Neuronal stem cell (in vitro differentiated cells): ENCODE results near the gene NOP10.

ENCODE experiments used
- DNase-seq: peaks from one replicate; pipeline ENCODE4 v3.0.0-alpha.2; 2013; ENCODE audit warnings: low spot score
- H2AFZ ChIP-seq: one replicate; pipeline ENCODE4 v1.6.1; 2013; ENCODE audit warnings: mild to moderate bottlenecking, low read length, inconsistent platforms
- H2AK5ac ChIP-seq: 2 replicates; pipeline ENCODE4 v1.6.1; 2013; ENCODE audit warnings: low read depth, mild to moderate bottlenecking, inconsistent platforms, low read length, moderate library complexity, mixed read lengths
- H2BK120ac ChIP-seq: 2 replicates; pipeline ENCODE4 v1.6.1; 2013; ENCODE audit warnings: low read depth, mild to moderate bottlenecking, inconsistent platforms, low read length, moderate library complexity, mixed read lengths
- H2BK12ac ChIP-seq: one replicate; pipeline ENCODE4 v1.6.1; 2013; ENCODE audit warnings: low read length, inconsistent platforms
- H2BK15ac ChIP-seq: 2 replicates; pipeline ENCODE4 v1.6.1; 2013; ENCODE audit warnings: mild to moderate bottlenecking, low read length, inconsistent platforms, mixed read lengths
- H2BK5ac ChIP-seq: one replicate; pipeline ENCODE4 v1.6.1; 2013; ENCODE audit warnings: inconsistent platforms, mild to moderate bottlenecking, low read length, moderate library complexity
- H3K14ac ChIP-seq: one replicate; pipeline ENCODE4 v1.6.1; 2013; ENCODE audit warnings: low read length, inconsistent platforms
- H3K18ac ChIP-seq: 2 replicates; pipeline ENCODE4 v1.6.1; 2013; ENCODE audit warnings: low read length, inconsistent platforms
- H3K23ac ChIP-seq: 2 replicates; pipeline ENCODE4 v1.6.1; 2013; ENCODE audit warnings: low read depth, mild to moderate bottlenecking, mixed read lengths, low read length, inconsistent platforms; ENCODE audit not compliant: poor library complexity
- H3K27ac ChIP-seq: replicated peaks from 3 replicates; pipeline ENCODE4 v1.5.1; 2013; ENCODE audit warnings: low read length, inconsistent platforms
- H3K27me3 ChIP-seq, 3 experiments: 2 replicates each; pipeline ENCODE4 v1.6.1; 2013; ENCODE audit warnings: low read length in 3 of 3, mild to moderate bottlenecking in 2 of 3, inconsistent platforms in 1 of 3, low read depth in 1 of 3, mixed read lengths in 1 of 3, moderate library complexity in 1 of 3; ENCODE audit not compliant: control insufficient read depth in 3 of 3, insufficient read depth in 3 of 3
- H3K36me3 ChIP-seq, 2 donors: replicated peaks in 1 of 2; 2 replicates each; pipeline ENCODE4 v1.6.1; 2013; ENCODE audit warnings: low read length in 2 of 2; ENCODE audit not compliant: control insufficient read depth in 2 of 2, insufficient read depth in 2 of 2
- H3K4ac ChIP-seq: 2 replicates; pipeline ENCODE4 v1.6.1; 2013; ENCODE audit warnings: inconsistent platforms, mild to moderate bottlenecking, low read length, moderate library complexity
- H3K4me1 ChIP-seq, 2 donors: 1 replicate in 1 of 2; 2 replicates in 1 of 2; pipeline ENCODE4 v1.6.1; 2013; ENCODE audit warnings: low read length in 2 of 2, low read depth in 1 of 2; ENCODE audit not compliant: control insufficient read depth in 2 of 2, insufficient read depth in 1 of 2
- H3K4me2 ChIP-seq: one replicate; pipeline ENCODE4 v1.6.1; 2013; ENCODE audit warnings: mild to moderate bottlenecking, low read length, inconsistent platforms; ENCODE audit not compliant: insufficient read depth, poor library complexity, severe bottlenecking
- H3K4me3 ChIP-seq, 2 donors: 2 replicates each; pipeline ENCODE4 v1.5.1; 2013; ENCODE audit warnings: low read length in 2 of 2, mild to moderate bottlenecking in 2 of 2, inconsistent platforms in 1 of 2, moderate library complexity in 1 of 2
- H3K79me1 ChIP-seq: one replicate; pipeline ENCODE4 v1.6.1; 2013; ENCODE audit warnings: low read depth, mild to moderate bottlenecking, inconsistent platforms, low read length, moderate library complexity
- H3K9ac ChIP-seq: one replicate; pipeline ENCODE4 v1.6.1; 2013; ENCODE audit warnings: mild to moderate bottlenecking, low read depth, low read length, inconsistent platforms; ENCODE audit not compliant: poor library complexity
- H3K9me3 ChIP-seq, 2 donors: replicated peaks in 1 of 2; 2 replicates each; pipeline versions ENCODE3 to v1.6.1; 2013; ENCODE audit warnings: low read length in 2 of 2, mild to moderate bottlenecking in 2 of 2, inconsistent platforms in 1 of 2, low read depth in 1 of 2, mixed read lengths in 1 of 2, moderate library complexity in 1 of 2; ENCODE audit not compliant: control insufficient read depth in 2 of 2, insufficient read depth in 1 of 2
- H4K8ac ChIP-seq: one replicate; pipeline ENCODE4 v1.6.1; 2013; ENCODE audit warnings: low read depth, mild to moderate bottlenecking, inconsistent platforms, low read length, moderate library complexity
- H4K91ac ChIP-seq: one replicate; pipeline ENCODE4 v1.6.1; 2013; ENCODE audit warnings: low read length, low read depth, mild to moderate bottlenecking, inconsistent platforms; ENCODE audit not compliant: poor library complexity
- WGBS, 2 donors: extraction: QIAGEN DNeasy Blood & Tissue Kit; methylation state at CpG; one replicate each; pipeline ENCODE4 v1.1.7; 2013; ENCODE audit warnings: missing lambda C conversion rate in 2 of 2, mixed read lengths in 1 of 2; ENCODE audit not compliant: insufficient read length in 2 of 2, insufficient replicate concordance in 1 of 2; ENCODE audit errors: extremely low coverage in 2 of 2; 5-methylcytosine and 5-hydroxymethylcytosine counted together

The NOP10 gene

DNA sequence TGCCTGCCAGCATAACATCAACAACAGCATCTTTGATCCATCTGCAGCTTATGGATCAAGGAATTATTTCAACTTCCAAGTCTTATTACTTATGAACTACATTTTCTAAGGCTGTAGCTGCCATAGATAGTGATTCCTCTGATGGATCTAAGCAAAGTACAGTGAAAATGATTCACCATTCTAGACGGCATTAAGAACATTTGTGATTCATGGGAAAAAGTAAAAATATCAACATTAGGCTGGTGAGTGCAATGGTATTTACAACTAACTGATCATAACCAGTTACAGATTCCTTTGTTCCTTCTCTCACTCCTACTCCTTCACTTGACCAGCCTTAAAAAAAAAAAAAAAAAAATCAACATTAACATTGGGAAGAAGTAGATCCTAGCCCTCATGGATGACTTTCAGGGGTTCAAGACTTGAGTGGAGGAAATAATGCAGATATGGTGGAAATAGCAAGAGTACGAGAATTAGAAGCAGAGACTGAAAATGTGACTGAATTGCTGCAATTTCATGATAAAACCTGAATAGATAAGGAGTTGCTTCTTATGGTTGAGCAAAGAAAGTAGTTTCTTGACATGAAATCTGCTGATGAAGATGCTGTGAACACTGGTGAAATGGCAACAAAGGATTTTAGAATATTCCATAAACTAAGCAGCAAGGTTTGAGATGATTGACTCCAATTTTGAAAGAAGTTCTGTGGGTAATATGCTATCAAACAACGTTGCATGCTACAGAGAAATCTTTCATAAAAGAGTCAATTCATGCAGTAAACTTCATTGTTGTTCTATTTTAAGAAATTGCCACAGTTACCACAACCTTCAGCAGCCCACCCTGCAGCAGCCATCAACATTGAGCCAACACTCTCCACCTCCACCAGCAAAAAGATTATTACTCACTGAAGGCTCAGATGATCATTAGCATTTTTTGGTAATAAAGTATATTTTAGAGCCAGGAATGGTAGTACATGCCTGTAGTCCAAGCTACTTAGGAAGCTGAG lies 28.1 kb downstream of the NOP10 start:
- Histone ChIP-seq H3K9me3 (no peaks in the 10 kb centered on the region), H3K27me3 (no peaks in the 10 kb centered on the region), H2BK12ac (no peak overlapping the region), H4K8ac (no peak overlapping the region), H3K14ac (no peak overlapping the region), H3K4me3 (no peak overlapping the region), H3K79me1 (no peaks in the 10 kb centered on the region), H3K18ac (no peak overlapping the region), H3K36me3 (no peaks in the 10 kb centered on the region), H2BK15ac (no peak overlapping the region), H2AK5ac (no peak overlapping the region), H2BK5ac (no peak overlapping the region), H2AFZ (no peak overlapping the region), H3K4ac (no peak overlapping the region), H3K9ac (no peak overlapping the region), H3K23ac (no peak overlapping the region), H2BK120ac (no peak overlapping the region), H4K91ac (no peak overlapping the region), H3K27ac (no peak overlapping the region), H3K4me1 (peaks cover 0 to 2% of the 10 kb centered on the region in 2 donors), H3K4me2 (no peak overlapping the region)
- WGBS, 2 donors = no CpG with 5 or more reads among the region's 3 CpGs
- no peak for DNase-seq

DNA sequence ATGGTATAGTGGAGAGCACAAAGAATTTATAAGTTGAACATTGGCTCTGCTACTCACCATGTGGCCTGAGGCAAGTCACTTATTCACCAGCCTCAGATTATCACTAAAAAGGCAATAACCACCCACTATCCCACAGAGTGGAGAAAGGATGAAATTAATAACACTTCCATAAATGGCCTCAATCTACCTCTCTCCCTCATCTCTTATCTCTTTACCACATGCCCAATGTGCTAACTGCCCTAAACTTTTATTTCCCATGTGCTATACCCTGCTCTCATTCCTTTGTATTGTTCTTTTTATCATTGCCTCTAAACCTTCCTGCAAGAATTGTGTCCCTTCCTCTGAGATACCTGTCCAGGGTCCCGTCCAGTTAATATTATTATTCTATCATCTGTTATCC lies 31.4 kb downstream of the NOP10 start:
- Histone ChIP-seq H2BK5ac (no peak overlapping the region), H3K27me3 (no peaks in the 10 kb centered on the region), H3K79me1 (no peaks in the 10 kb centered on the region), H3K18ac (no peak overlapping the region), H2AK5ac (no peak overlapping the region), H3K9me3 (no peaks in the 10 kb centered on the region), H2AFZ (no peak overlapping the region), H3K23ac (no peak overlapping the region), H3K4me3 (no peak overlapping the region), H2BK120ac (no peak overlapping the region), H3K27ac (no peak overlapping the region), H3K4ac (no peak overlapping the region), H3K36me3 (no peaks in the 10 kb centered on the region), H3K4me1 (no peaks in the 10 kb centered on the region), H3K4me2 (no peak overlapping the region), H3K14ac (no peak overlapping the region), H2BK15ac (no peak overlapping the region), H4K8ac (no peak overlapping the region), H4K91ac (no peak overlapping the region), H3K9ac (no peak overlapping the region), H2BK12ac (no peak overlapping the region)
- WGBS, 2 donors = no CpG with 5 or more reads among the region's 1 CpG
- no peak for DNase-seq

DNA sequence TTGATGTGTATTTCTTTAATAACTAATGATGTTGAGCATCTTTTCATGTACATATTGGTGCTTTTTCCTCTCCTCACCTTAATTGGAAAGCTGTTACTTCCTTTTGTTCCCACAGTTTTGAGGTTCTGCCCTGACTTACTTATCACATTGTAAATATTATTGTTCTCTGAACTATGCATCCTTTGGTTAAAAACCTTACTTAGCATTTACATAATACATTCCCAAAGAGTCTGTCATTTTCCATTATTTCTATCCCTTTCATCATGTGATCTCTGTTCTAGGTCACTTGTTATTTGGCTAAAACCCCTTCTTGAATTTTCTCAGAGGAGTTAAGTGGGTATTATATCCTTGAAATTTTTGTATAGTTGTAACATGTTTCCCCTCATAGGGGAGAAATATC lies 38.3 kb downstream of the NOP10 start:
- Histone ChIP-seq H2AFZ (no peak overlapping the region), H4K91ac (no peak overlapping the region), H2BK15ac (no peak overlapping the region), H2BK5ac (no peak overlapping the region), H3K79me1 (no peaks in the 10 kb centered on the region), H2BK12ac (no peak overlapping the region), H3K4ac (no peak overlapping the region), H2BK120ac (no peak overlapping the region), H3K4me1 (no peaks in the 10 kb centered on the region), H2AK5ac (no peak overlapping the region), H3K23ac (no peak overlapping the region), H3K14ac (no peak overlapping the region), H3K18ac (no peak overlapping the region), H3K4me2 (no peak overlapping the region), H3K9ac (no peak overlapping the region), H3K9me3 (no peaks in the 10 kb centered on the region), H3K4me3 (no peak overlapping the region), H3K27me3 (no peaks in the 10 kb centered on the region), H3K27ac (no peak overlapping the region), H4K8ac (no peak overlapping the region), H3K36me3 (no peaks in the 10 kb centered on the region)
- no peak for DNase-seq

DNA sequence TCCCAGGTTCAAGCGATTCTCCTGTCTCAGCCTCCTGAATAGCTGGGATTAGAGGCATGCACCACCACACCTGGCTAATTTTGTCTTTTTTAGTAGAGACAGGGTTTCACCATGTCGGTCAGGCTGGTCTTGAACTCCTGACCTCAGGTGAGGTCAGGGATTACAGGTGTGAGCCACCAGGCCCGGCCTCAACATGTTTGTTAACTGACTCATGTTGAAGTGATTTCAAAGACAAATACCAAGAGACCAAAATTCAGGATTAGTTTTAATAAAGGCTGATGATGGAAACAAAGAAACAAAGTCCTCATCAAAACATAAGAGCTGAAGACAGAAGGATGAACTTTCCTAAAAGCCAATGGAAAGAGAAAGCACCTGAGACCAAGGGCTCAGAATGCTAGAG lies 41.9 kb downstream of the NOP10 start:
- Histone ChIP-seq H3K9ac (no peak overlapping the region), H4K91ac (no peak overlapping the region), H2BK120ac (no peak overlapping the region), H3K14ac (no peak overlapping the region), H3K23ac (no peak overlapping the region), H2BK12ac (no peak overlapping the region), H3K4ac (no peak overlapping the region), H2BK15ac (no peak overlapping the region), H2BK5ac (no peak overlapping the region), H3K18ac (no peak overlapping the region), H2AFZ (no peak overlapping the region), H3K79me1 (no peaks in the 10 kb centered on the region), H3K36me3 (no peaks in the 10 kb centered on the region), H3K4me2 (no peak overlapping the region), H3K27ac (no peak overlapping the region), H4K8ac (no peak overlapping the region), H3K27me3 (no peaks in the 10 kb centered on the region), H3K4me3 (no peak overlapping the region), H3K4me1 (no peaks in the 10 kb centered on the region), H3K9me3 (no peaks in the 10 kb centered on the region), H2AK5ac (no peak overlapping the region)
- WGBS, 2 donors = no CpG with 5 or more reads among the region's 3 CpGs
- no peak for DNase-seq
